Measurements from ENCODE around the gene URM1.
A peak's percentile ranks its signal among the peaks of the same experiment; 100 is the strongest.

The URM1 gene

GRCh38 chr9:128340691-128341434 lies 30.3 kb upstream of the URM1 start:
- TF ChIP-seq, protein P1, sequence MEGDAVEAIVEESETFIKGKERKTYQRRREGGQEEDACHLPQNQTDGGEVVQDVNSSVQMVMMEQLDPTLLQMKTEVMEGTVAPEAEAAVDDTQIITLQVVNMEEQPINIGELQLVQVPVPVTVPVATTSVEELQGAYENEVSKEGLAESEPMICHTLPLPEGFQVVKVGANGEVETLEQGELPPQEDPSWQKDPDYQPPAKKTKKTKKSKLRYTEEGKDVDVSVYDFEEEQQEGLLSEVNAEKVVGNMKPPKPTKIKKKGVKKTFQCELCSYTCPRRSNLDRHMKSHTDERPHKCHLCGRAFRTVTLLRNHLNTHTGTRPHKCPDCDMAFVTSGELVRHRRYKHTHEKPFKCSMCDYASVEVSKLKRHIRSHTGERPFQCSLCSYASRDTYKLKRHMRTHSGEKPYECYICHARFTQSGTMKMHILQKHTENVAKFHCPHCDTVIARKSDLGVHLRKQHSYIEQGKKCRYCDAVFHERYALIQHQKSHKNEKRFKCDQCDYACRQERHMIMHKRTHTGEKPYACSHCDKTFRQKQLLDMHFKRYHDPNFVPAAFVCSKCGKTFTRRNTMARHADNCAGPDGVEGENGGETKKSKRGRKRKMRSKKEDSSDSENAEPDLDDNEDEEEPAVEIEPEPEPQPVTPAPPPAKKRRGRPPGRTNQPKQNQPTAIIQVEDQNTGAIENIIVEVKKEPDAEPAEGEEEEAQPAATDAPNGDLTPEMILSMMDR (conservative IDR thresholded peaks at IDR 0.05), result no peak
- TF ChIP-seq ZFX (IDR thresholded peaks at IDR 0.05), result no peak; the same call in 1 of the 2 replicates
- H3K27ac ChIP-seq, result peak overlapping the region; percentile 73

GRCh38 chr9:128341435-128341849 lies 29.7 kb upstream of the URM1 start:
- H3K27ac ChIP-seq, result peak overlapping the region; percentile 73
- no peak for TF ChIP-seq ZFX (IDR thresholded peaks at IDR 0.05)
- TF ChIP-seq, protein P1 (conservative IDR thresholded peaks at IDR 0.05), result peak; percentile 85

- H3K27ac ChIP-seq, result no peak overlapping the region
- no peak for TF ChIP-seq ZFX (IDR thresholded peaks at IDR 0.05)
- TF ChIP-seq, protein P1 (conservative IDR thresholded peaks at IDR 0.05), result no peak
Observed at GRCh38 chr9:128342971-128343680, 28.0 kb upstream of the URM1 start.

DNA sequence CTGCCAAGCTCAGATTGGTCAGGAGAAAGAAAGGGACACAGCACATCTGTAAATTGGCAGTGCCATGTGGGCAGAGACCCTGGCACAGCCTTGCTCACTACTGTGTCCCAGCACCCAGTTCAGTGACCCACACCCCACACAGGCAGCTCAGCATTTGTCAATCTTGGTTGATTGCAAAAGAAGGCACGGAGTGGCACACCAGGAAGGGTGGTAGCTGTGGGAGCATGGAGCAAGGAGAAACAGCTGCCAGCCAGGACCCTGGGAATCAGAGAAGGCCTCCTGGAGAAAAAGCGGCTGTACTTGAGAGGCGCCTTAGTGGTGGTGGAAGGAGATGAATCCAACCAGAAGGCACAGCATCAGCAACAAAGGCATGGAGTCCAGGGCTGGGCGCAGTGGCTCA lies 27.3 kb upstream of the URM1 start:
- H3K27ac ChIP-seq, result no peak overlapping the region

GRCh38 chr9:128344931-128345605 lies 26.1 kb upstream of the URM1 start:
- no peak overlapping the region for H3K27ac ChIP-seq
- TF ChIP-seq, protein P1 (conservative IDR thresholded peaks at IDR 0.05), result no peak
- no peak for TF ChIP-seq ZFX (IDR thresholded peaks at IDR 0.05)

More for the DNA sequence above, 27.3 kb upstream of the URM1 start:
- no peak for TF ChIP-seq ZFX (IDR thresholded peaks at IDR 0.05)
- TF ChIP-seq, protein P1 (conservative IDR thresholded peaks at IDR 0.05), result no peak

DNA sequence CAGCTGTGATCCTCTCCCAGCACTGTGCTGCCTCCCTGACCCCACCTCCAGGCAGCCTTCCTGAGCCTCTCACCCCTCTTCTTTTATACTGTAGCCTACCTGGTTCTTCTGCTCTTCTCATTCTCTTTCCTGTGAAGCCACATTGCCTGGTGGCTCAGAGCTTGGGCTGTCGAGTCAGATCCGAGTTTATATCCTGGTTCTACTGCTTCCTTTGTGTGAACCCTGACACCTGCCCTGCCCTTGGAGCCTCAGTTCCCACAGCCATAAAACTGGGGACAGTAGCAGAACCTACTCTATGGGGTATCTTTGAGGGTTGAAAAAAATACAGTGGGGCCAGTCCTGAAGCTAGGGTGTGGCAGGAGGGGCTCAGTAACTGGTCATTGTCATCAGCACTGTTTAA lies 22.0 kb upstream of the URM1 start:
- no peak overlapping the region for H3K27ac ChIP-seq
- no peak for TF ChIP-seq ZFX (IDR thresholded peaks at IDR 0.05)
- TF ChIP-seq, protein P1 (conservative IDR thresholded peaks at IDR 0.05), result no peak

DNA sequence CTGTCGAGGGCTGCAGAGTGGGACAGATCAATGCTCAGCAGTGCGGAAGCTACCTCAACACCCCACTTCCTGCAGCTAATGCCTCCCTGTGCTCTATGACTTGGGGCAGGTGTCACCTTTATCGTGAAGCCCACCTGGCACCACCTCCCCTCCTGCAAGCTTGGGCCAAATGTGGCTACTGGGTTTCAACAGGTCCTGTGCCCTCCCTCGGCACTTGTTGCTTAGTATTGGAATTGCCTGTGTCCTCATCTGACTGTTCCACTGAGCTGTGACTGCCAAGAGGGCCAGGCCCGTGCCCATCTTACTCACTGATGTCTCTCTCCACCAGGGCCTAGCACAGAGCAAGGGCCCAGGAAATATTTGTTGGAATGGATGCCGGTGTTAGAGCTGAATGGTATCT lies 21.4 kb upstream of the URM1 start:
- no peak overlapping the region for H3K27ac ChIP-seq
- TF ChIP-seq, protein P1 (conservative IDR thresholded peaks at IDR 0.05), result no peak
- TF ChIP-seq ZFX (IDR thresholded peaks at IDR 0.05), result no peak

Measured in C4-2B (cell line).